GM13977 (cell line): ENCODE data around the gene ZNF48.

Experiments
- DNase-seq: peaks from one replicate; pipeline ENCODE4 v3.0.0; 2012; ENCODE audit warnings: low spot score
- in situ Hi-C: fragments of 300-500 bp; cut with MboI; formaldehyde crosslinking; loops from one replicate; pipeline ENCODE4 v1.12.0; 2022; ENCODE audit warnings: low sequenced_read_pairs, low pct_unique_long_range_greater_than_20kb, mixed read lengths, inconsistent platforms; ENCODE audit not compliant: unreplicated experiment
- TF ChIP-seq, protein P1 (sequence below): IDR thresholded peaks from 2 replicates; pipeline ENCODE4 v1.5.1; 2012; ENCODE audit warnings: mild to moderate bottlenecking, control low read depth; ENCODE audit not compliant: insufficient read depth; ENCODE audit errors: extremely low read depth, missing control alignments

ZNF48 gene

DNA sequence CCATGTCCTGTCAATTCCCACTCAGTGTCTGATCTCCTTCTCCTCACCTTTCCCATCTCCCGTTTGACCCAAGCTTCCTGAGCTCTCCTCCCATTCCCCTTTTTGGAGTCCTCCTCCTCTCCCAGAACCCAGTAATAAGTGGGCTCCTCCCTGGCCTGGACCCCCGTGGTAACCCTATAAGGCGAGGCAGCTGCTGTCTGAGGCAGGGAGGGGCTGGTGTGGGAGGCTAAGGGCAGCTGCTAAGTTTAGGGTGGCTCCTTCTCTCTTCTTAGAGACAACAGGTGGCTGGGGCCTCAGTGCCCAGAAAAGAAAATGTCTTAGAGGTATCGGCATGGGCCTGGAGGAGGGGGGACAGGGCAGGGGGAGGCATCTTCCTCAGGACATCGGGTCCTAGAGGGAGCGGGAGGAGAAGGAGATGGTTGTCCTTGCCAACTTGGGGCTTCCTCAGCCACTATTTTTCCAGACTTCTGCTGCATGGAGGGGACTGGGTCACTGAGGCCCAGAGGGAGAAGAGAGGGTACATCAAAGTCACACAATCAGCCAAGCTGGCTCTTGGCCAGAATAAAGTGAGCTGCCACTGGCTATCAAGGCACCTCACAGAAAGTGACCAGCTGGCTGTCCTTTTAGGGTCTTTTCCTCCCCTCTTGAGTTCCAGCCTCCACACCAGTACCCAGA is 23.0 kb upstream of the ZNF48 start:
- in situ Hi-C loops = no loop called here
- DNase-seq = no peak
- TF ChIP-seq, protein P1, sequence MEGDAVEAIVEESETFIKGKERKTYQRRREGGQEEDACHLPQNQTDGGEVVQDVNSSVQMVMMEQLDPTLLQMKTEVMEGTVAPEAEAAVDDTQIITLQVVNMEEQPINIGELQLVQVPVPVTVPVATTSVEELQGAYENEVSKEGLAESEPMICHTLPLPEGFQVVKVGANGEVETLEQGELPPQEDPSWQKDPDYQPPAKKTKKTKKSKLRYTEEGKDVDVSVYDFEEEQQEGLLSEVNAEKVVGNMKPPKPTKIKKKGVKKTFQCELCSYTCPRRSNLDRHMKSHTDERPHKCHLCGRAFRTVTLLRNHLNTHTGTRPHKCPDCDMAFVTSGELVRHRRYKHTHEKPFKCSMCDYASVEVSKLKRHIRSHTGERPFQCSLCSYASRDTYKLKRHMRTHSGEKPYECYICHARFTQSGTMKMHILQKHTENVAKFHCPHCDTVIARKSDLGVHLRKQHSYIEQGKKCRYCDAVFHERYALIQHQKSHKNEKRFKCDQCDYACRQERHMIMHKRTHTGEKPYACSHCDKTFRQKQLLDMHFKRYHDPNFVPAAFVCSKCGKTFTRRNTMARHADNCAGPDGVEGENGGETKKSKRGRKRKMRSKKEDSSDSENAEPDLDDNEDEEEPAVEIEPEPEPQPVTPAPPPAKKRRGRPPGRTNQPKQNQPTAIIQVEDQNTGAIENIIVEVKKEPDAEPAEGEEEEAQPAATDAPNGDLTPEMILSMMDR = no peak

DNA sequence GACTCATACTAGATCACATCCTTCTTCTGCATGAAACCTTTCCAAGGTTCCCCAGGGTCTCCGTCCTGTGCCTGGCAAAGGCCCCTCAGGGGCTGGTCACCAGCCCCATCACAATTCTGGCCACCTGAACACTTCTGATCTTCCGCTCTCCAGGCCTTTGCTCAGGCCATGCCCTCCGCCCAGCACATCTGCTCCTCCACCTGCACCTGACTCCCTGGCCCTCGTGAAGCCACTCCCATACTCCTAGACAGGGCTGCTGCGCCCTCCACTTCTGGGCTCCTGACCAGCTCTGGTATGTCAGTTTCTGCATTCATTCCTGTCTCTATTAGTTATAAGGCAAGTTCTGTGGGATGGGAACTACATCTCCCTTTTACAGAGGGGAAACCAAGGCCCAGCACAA is 22.5 kb upstream of the ZNF48 start:
- in situ Hi-C loops = no loop called here

DNA sequence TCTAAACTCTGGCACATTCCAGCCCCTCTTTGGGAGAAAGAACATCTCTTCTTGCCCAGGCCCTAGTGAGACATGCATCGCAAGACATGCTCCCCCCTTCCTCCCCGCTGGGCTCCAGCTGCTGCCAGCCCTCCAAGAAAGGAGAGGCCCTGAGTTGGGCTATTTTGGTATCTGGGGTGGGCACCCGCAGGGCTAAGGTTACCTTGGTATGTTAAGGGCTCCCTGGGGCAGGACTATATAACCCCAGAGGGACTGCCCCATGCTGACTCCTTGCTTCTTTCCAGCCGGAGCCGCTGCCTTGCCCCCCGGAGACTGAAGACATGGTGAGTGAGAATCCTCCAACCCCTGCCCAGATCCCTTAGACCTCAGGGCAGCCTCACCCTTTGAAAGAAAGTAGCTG is 20.7 kb upstream of the ZNF48 start, which contains the start of gene MYL11:
MYL11 (plus strand) TSS at position 265 of the 400 bp plus-strand sequence; CDS start at position 321, 56 bp downstream.
- no peak for DNase-seq
- TF ChIP-seq, protein P1 = no peak
- in situ Hi-C loops = no loop called here

More for the DNA sequence above, 22.5 kb upstream of the ZNF48 start:
- DNase-seq = no peak
- TF ChIP-seq, protein P1 = no peak

DNA sequence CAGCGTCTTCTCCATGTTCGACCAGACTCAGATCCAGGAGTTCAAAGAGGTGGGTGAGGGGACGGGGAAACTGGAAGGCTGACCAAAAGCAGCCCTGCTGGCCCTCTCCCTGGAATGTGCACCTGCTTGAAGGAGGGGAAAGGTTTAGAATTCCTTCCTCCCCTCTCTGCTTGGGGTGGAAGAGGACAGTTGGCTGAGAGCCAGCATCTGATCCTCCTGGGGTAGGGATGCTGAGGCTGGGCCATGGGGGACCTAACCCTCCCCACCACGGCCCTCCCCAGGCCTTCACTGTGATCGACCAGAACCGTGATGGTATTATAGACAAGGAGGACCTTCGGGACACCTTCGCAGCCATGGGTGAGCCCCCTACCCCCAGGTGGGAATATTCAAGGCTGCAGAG is 19.4 kb upstream of the ZNF48 start:
- in situ Hi-C loops = no loop called here
- no peak for DNase-seq
- TF ChIP-seq, protein P1 = no peak

DNA sequence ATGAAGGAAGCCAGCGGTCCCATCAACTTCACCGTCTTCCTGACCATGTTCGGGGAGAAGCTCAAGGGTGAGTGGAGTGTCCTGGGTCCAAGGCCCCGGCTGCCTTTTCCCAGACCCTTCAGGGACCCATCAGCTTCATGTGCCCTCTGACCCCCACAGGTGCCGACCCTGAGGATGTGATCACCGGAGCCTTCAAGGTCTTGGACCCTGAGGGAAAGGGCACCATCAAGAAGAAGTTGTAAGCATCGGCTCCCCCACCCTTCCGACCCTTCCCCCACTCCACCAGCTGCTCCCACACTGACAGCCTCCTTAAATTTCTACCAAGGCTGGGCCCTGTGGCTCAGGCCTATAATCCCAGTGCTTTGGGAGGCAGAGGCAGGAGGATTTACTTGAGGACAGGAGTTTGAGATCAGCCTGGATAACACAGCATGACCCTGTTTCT is 18.7 kb upstream of the ZNF48 start:
- in situ Hi-C loops = no loop called here
- TF ChIP-seq, protein P1 = no peak
- no peak for DNase-seq

DNA sequence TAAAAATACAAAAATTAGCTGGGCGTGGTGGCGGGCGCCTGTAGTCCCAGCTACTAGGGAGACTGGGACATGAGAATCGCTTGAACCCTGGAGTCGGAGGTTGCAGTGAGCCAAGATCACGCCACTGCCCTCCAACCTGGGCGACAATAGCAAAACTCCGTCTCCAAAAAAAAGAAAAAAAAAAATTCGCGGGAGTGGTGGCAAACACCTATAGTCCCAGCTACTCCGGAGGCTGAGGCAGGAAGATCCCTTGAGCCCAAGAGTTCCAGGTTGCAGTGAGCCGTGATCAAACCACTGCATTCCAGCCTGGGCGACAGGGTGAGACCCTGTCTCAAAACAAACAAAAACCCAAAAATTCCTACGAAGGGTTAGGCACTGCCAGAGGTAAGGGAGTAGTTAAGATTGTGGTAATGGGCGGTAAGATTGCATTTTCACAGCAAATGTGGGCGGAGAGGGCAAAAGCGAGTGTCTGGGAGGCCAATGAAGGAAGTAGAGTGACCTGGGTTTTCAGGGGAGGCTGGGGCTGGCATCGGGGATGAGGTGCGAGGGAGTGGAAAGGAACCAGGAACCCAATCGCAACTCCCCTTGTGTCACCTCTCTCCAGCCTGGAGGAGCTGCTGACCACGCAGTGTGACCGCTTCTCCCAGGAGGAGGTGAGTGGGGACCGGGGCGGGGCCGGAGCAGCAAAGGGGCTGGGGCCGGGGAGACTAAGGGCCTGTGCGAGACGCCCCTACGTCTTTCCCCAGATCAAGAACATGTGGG is 18.0 kb upstream of the ZNF48 start:
- no peak for DNase-seq
- TF ChIP-seq, protein P1 = no peak
- in situ Hi-C loops = no loop called here
